B cell (primary cell): Measurements from ENCODE around the gene METAP1D. TPM values are rescaled to one million over a fixed set of nuclear protein-coding genes. Genes with fewer than 3 reads are reported as not detected.

Experiments used
- ATAC-seq: fragments of 200-7000 bp; cut with Tn5 transposase; one replicate; pipeline ENCODE4 v1.10.0; 2021; ENCODE audit warnings: low read depth, mild to moderate bottlenecking, moderate number of reproducible peaks, moderate library complexity
- CTCF ChIA-PET: fragments of 350-600 bp; sonication (Branson Sonifier 250); formaldehyde crosslinking; loops from one replicate; lab custom pipeline; 2021; ENCODE audit warnings: antibody characterized with exemption, inconsistent platforms; lab: Charles Lee
- POLR2A ChIA-PET: fragments of 350-600 bp; sonication (Branson Sonifier 250); formaldehyde crosslinking; loops from one replicate; lab custom pipeline; 2021; ENCODE audit warnings: antibody characterized with exemption; lab: Charles Lee
- DNase-seq: peaks from one replicate; pipeline ENCODE4 v3.0.0; 2013
- H2AFZ ChIP-seq: 2 replicates; pipeline ENCODE4 v1.6.1; 2012; ENCODE audit warnings: mild to moderate bottlenecking, low read depth, low read length; ENCODE audit not compliant: insufficient read depth, poor library complexity, severe bottlenecking
- H3K27ac ChIP-seq, 2 donors: 1 replicate in 1 of 2; 2 replicates in 1 of 2; pipeline ENCODE4 v1.5.1; 2012 to 2013; ENCODE audit warnings: low read length in 2 of 2, mild to moderate bottlenecking in 2 of 2, moderate library complexity in 1 of 2
- H3K27me3 ChIP-seq, 4 experiments: fragments of 200-600 bp in 1 of 4; sonication (generic) in 1 of 4; replicated peaks in 1 of 4; 1 replicate in 2 of 4; 2 replicates in 2 of 4; pipeline versions ENCODE4 v1.6.1 to v1.7.0; 2013 to 2016; ENCODE audit warnings: low read length in 3 of 4, mild to moderate bottlenecking in 2 of 4, mixed read lengths in 1 of 4, moderate library complexity in 1 of 4; ENCODE audit not compliant: insufficient read depth in 4 of 4, control insufficient read depth in 3 of 4; ENCODE audit errors: control extremely low read depth in 1 of 4
- H3K36me3 ChIP-seq, 2 experiments: replicated peaks in 1 of 2; 1 replicate in 1 of 2; 2 replicates in 1 of 2; pipeline versions ENCODE4 v1.6.1 to v1.7.1; 2013; ENCODE audit warnings: low read length in 1 of 2; ENCODE audit not compliant: insufficient read depth in 2 of 2, control insufficient read depth in 1 of 2; ENCODE audit errors: control extremely low read depth in 1 of 2, extremely low read depth in 1 of 2
- H3K4me1 ChIP-seq, 2 donors: fragments of 200-600 bp in 1 of 2; sonication (generic) in 1 of 2; 1 replicate in 1 of 2; 2 replicates in 1 of 2; pipeline versions ENCODE4 v1.5.1 to v1.6.1; 2013 to 2017; ENCODE audit warnings: low read length in 2 of 2; ENCODE audit not compliant: control insufficient read depth in 2 of 2, insufficient read depth in 2 of 2
- H3K4me2 ChIP-seq: replicated peaks from 2 replicates; pipeline ENCODE3; 2012; ENCODE audit warnings: mild to moderate bottlenecking, low read depth, low read length; ENCODE audit not compliant: poor library complexity, severe bottlenecking
- H3K4me3 ChIP-seq, 5 experiments: fragments of 200-600 bp in 1 of 5; sonication (generic) in 1 of 5; 1 replicate in 3 of 5; 2 replicates in 2 of 5; pipeline versions ENCODE4 v1.5.1 to v1.7.0; 2011 to 2016; ENCODE audit warnings: low read length in 4 of 5, mild to moderate bottlenecking in 4 of 5, low read depth in 2 of 5, control low read depth in 1 of 5, moderate library complexity in 1 of 5; ENCODE audit not compliant: insufficient read depth in 1 of 5; ENCODE audit errors: control extremely low read depth in 1 of 5, extremely low read depth in 1 of 5
- H3K79me2 ChIP-seq: fragments of 200-600 bp; sonication (generic); one replicate; pipeline ENCODE4 v1.6.0; 2016; ENCODE audit warnings: low read length; ENCODE audit not compliant: control insufficient read depth, insufficient read depth
- H3K9ac ChIP-seq: fragments of 200-600 bp; sonication (generic); 2 replicates; pipeline ENCODE4 v1.6.1; 2017; ENCODE audit warnings: mild to moderate bottlenecking, low read length, moderate library complexity
- H3K9me3 ChIP-seq, 3 donors: one replicate each; pipeline versions ENCODE4 v1.6.1 to v1.7.1; 2013; ENCODE audit warnings: low read length in 2 of 3; ENCODE audit not compliant: control insufficient read depth in 2 of 3, insufficient read depth in 1 of 3; ENCODE audit errors: control extremely low read depth in 1 of 3
- H4K20me1 ChIP-seq: 2 replicates; pipeline ENCODE4 v1.6.0; 2012; ENCODE audit warnings: mild to moderate bottlenecking, low read length; ENCODE audit not compliant: insufficient read depth, control insufficient read depth, poor library complexity, severe bottlenecking
- H3K27ac Mint-ChIP-seq: one replicate; pipeline ENCODE4 v1.8.0; 2021; ENCODE audit warnings: mixed read lengths
- H3K27me3 Mint-ChIP-seq: one replicate; pipeline ENCODE4 v1.8.0; 2021; ENCODE audit warnings: mixed read lengths
- H3K4me1 Mint-ChIP-seq: one replicate; pipeline ENCODE4 v1.8.0; 2021; ENCODE audit warnings: mixed read lengths
- H3K4me3 Mint-ChIP-seq: one replicate; pipeline ENCODE4 v1.8.0; 2021; ENCODE audit warnings: mixed read lengths
- H3K9me3 Mint-ChIP-seq: one replicate; pipeline ENCODE4 v1.8.0; 2022; ENCODE audit warnings: mixed read lengths; ENCODE audit not compliant: insufficient read depth
- CTCF ChIP-seq: fragments of 200-600 bp; IDR thresholded peaks from one replicate; pipeline ENCODE4 v1.8.0; 2022; ENCODE audit warnings: antibody characterized with exemption, mild to moderate bottlenecking
- EZH2 ChIP-seq: IDR thresholded peaks from 2 replicates; pipeline ENCODE4 v1.6.1; 2012; ENCODE audit warnings: borderline replicate concordance, low read depth, mild to moderate bottlenecking, moderate library complexity, low read length; ENCODE audit not compliant: insufficient read depth, poor library complexity, severe bottlenecking
- WGBS: methylation state at CpG from one replicate; pipeline ENCODE4 v1.1.5; 2013; ENCODE audit warnings: missing lambda C conversion rate; ENCODE audit not compliant: insufficient coverage; 5-methylcytosine and 5-hydroxymethylcytosine counted together
- intact Hi-C: fragments of 100-400 bp; cut with micrococcal nuclease; formaldehyde crosslinking; loops from one replicate; pipeline ENCODE4 v1.10.0; 2022
- polyA plus RNA-seq: library from polyadenylated mRNA; depleted of rRNA; stranded (reverse); fragments of >200 nt; gene quantifications from 2 replicates; pipeline ENCODE4 v1.2.3, GENCODE V29; 2012
- total RNA-seq, 2 donors: library from RNA; stranded (reverse); fragments of 120-200 nt in 1 of 2; gene quantifications; 1 replicate in 1 of 2; 2 replicates in 1 of 2; pipeline versions ENCODE4 v1.2.3 to v1.2.4, GENCODE V29; 2013 to 2022

Gene METAP1D
- total and polyA plus RNA-seq, 2 donors (not counting 1 experiment from before 2014, with no cell fraction given): 7.8 to 8.9 TPM

- Mint-ChIP-seq H3K27ac (no peak overlapping the region), H3K9me3 (no peaks in the 10 kb centered on the region), H3K27me3 (peaks cover 73% of the 10 kb centered on the region), H3K4me3 (no peak overlapping the region), H3K4me1 (peaks cover 30% of the 10 kb centered on the region)
- intact Hi-C loops: no loop called here
- ATAC-seq (no peak), DNase-seq (peak; percentile 20)
- H4K20me1 ChIP-seq: no peaks in the 10 kb centered on the region
- TF ChIP-seq CTCF (no peak), EZH2 (no peak)
- H3K4me3 ChIP-seq: no peak overlapping the region
- ChIA-PET POLR2A (interaction anchor here (0.6 kb wide), 1 partner anchor 1143 kb away, joined by 5 read pairs; no protein-coding TSS in a partner anchor), CTCF (no interaction called here)
- H2AFZ ChIP-seq: no peak overlapping the region
- H3K9me3 ChIP-seq: peaks cover 4 to 81% (median 9%) of the 10 kb centered on the region in 3 donors
- H3K9ac ChIP-seq: no peak overlapping the region
- peaks cover 3 to 96% (median 82%) of the 10 kb centered on the region in 4 experiments for H3K27me3 ChIP-seq
- no peaks in the 10 kb centered on the region for H3K36me3 ChIP-seq
- no peak overlapping the region for H3K27ac ChIP-seq
- H3K79me2 ChIP-seq: no peaks in the 10 kb centered on the region
- H3K4me2 ChIP-seq: no peak overlapping the region
- H3K4me1 ChIP-seq: peaks cover 43 to 62% of the 10 kb centered on the region in 2 donors
- WGBS: 24% methylated on average over 9 of the region's 19 CpGs
These were observed 93.1 kb downstream of the METAP1D start for GRCh38 chr2:172092716-172093415.
